Karpas-422 (cell line): ENCODE results near the gene HMCN2. TPM values are rescaled to one million over a fixed set of nuclear protein-coding genes. Genes with fewer than 3 reads are reported as not detected.

Source experiments
- DNase-seq: peaks from one replicate; pipeline ENCODE4 v3.0.0-alpha.2; 2015
- H2AFZ ChIP-seq: fragments of 200-600 bp; sonication (generic); 2 replicates; pipeline ENCODE4 v1.6.1; 2014; ENCODE audit warnings: antibody characterized with exemption, low read length, mixed read lengths
- H3K27ac ChIP-seq: fragments of 200-600 bp; sonication (generic); 2 replicates; pipeline ENCODE4 v1.5.1; 2014; ENCODE audit warnings: mild to moderate bottlenecking, low read length, moderate library complexity
- H3K27me3 ChIP-seq: fragments of 200-600 bp; sonication (generic); 2 replicates; pipeline ENCODE4 v1.6.1; 2014; ENCODE audit warnings: low read length, mixed read lengths
- H3K36me3 ChIP-seq: fragments of 200-600 bp; sonication (generic); 2 replicates; pipeline ENCODE4 v1.6.1; 2014; ENCODE audit warnings: low read length, mixed read lengths; ENCODE audit not compliant: insufficient read depth
- H3K4me1 ChIP-seq: fragments of 200-600 bp; sonication (generic); 2 replicates; pipeline ENCODE4 v1.6.1; 2014; ENCODE audit warnings: mild to moderate bottlenecking, low read length, mixed read lengths
- H3K4me2 ChIP-seq: fragments of 200-600 bp; sonication (generic); 2 replicates; pipeline ENCODE4 v1.6.1; 2014; ENCODE audit warnings: low read length, low read depth, mild to moderate bottlenecking; ENCODE audit not compliant: poor library complexity, severe bottlenecking
- H3K4me3 ChIP-seq: fragments of 200-600 bp; sonication (generic); 2 replicates; pipeline ENCODE4 v1.5.1; 2014; ENCODE audit warnings: mild to moderate bottlenecking, antibody characterized with exemption, low read length, mixed read lengths
- H3K79me2 ChIP-seq: fragments of 200-600 bp; sonication (generic); 2 replicates; pipeline ENCODE4 v1.6.1; 2014; ENCODE audit warnings: mild to moderate bottlenecking, low read length, mixed read lengths
- H3K9ac ChIP-seq: fragments of 200-600 bp; sonication (generic); 2 replicates; pipeline ENCODE4 v1.6.0; 2014; ENCODE audit warnings: low read length
- H3K9me2 ChIP-seq: fragments of 200-600 bp; sonication (generic), shearing (Covaris generic); replicated peaks from 2 replicates; pipeline ENCODE4 v1.6.0; 2014; ENCODE audit warnings: mild to moderate bottlenecking, low read length, moderate library complexity; ENCODE audit not compliant: insufficient read depth
- H3K9me3 ChIP-seq: fragments of 300-700, 200-600 bp; sonication (generic); 2 replicates; pipeline ENCODE4 v1.6.1; 2014; ENCODE audit warnings: low read length, mixed read lengths
- H4K20me1 ChIP-seq: fragments of 200-600 bp; sonication (generic); 2 replicates; pipeline ENCODE4 v1.6.1; 2014; ENCODE audit warnings: mild to moderate bottlenecking, antibody characterized with exemption, low read length, low read depth; ENCODE audit not compliant: insufficient read depth
- total RNA-seq: library from RNA; depleted of rRNA; stranded (reverse); fragments of >200 nt; shearing (Covaris generic); gene quantifications from 2 replicates; pipeline ENCODE4 v1.2.3, GENCODE V29; 2014; ENCODE audit warnings: low replicate concordance

HMCN2 gene
- total RNA-seq, 1 experiment from 2014 or later: not detected

GRCh38 chr9:130288393-130288792 is 22.8 kb downstream of the HMCN2 start:
- Histone ChIP-seq H3K9ac (no peak overlapping the region), H3K4me3 (no peak overlapping the region), H3K36me3 (no peaks in the 10 kb centered on the region), H3K27me3 (no peaks in the 10 kb centered on the region), H2AFZ (no peak overlapping the region), H3K9me3 (no peaks in the 10 kb centered on the region), H3K4me1 (no peaks in the 10 kb centered on the region), H3K4me2 (no peak overlapping the region), H4K20me1 (no peaks in the 10 kb centered on the region), H3K27ac (no peak overlapping the region), H3K9me2 (no peaks in the 10 kb centered on the region), H3K79me2 (no peaks in the 10 kb centered on the region)
- DNase-seq: no peak

GRCh38 chr9:130288926-130289690 is 23.5 kb downstream of the HMCN2 start:
- H4K20me1 ChIP-seq: no peaks in the 10 kb centered on the region
- no peak for DNase-seq
- H3K9ac ChIP-seq: no peak overlapping the region
- no peak overlapping the region for H3K4me2 ChIP-seq
- H3K36me3 ChIP-seq: no peaks in the 10 kb centered on the region
- H3K9me2 ChIP-seq: no peaks in the 10 kb centered on the region
- H3K27me3 ChIP-seq: no peaks in the 10 kb centered on the region
- no peak overlapping the region for H2AFZ ChIP-seq
- no peak overlapping the region for H3K4me3 ChIP-seq
- no peaks in the 10 kb centered on the region for H3K4me1 ChIP-seq
- no peak overlapping the region for H3K27ac ChIP-seq
- no peaks in the 10 kb centered on the region for H3K79me2 ChIP-seq
- no peaks in the 10 kb centered on the region for H3K9me3 ChIP-seq

GRCh38 chr9:130289711-130290241 is 24.2 kb downstream of the HMCN2 start:
- Histone ChIP-seq H3K27ac (no peak overlapping the region), H3K79me2 (no peaks in the 10 kb centered on the region), H3K4me1 (no peaks in the 10 kb centered on the region), H3K4me2 (no peak overlapping the region), H2AFZ (no peak overlapping the region), H4K20me1 (no peaks in the 10 kb centered on the region), H3K9me2 (no peaks in the 10 kb centered on the region), H3K36me3 (no peaks in the 10 kb centered on the region), H3K27me3 (no peaks in the 10 kb centered on the region), H3K9ac (no peak overlapping the region), H3K9me3 (no peaks in the 10 kb centered on the region), H3K4me3 (no peak overlapping the region)
- no peak for DNase-seq

GRCh38 chr9:130290291-130291181 is 25.0 kb downstream of the HMCN2 start:
- no peaks in the 10 kb centered on the region for H3K79me2 ChIP-seq
- no peaks in the 10 kb centered on the region for H3K4me1 ChIP-seq
- H3K9ac ChIP-seq: no peak overlapping the region
- no peaks in the 10 kb centered on the region for H3K9me2 ChIP-seq
- H2AFZ ChIP-seq: no peak overlapping the region
- no peak overlapping the region for H3K4me2 ChIP-seq
- H3K9me3 ChIP-seq: no peaks in the 10 kb centered on the region
- no peak overlapping the region for H3K4me3 ChIP-seq
- H4K20me1 ChIP-seq: no peaks in the 10 kb centered on the region
- H3K27me3 ChIP-seq: no peaks in the 10 kb centered on the region
- DNase-seq: no peak
- H3K36me3 ChIP-seq: no peaks in the 10 kb centered on the region
- H3K27ac ChIP-seq: no peak overlapping the region

- Histone ChIP-seq H3K36me3 (no peaks in the 10 kb centered on the region), H3K9ac (no peak overlapping the region), H3K4me2 (no peak overlapping the region), H3K9me2 (no peaks in the 10 kb centered on the region), H3K27me3 (no peaks in the 10 kb centered on the region), H3K9me3 (no peaks in the 10 kb centered on the region), H3K4me3 (no peak overlapping the region), H3K4me1 (no peaks in the 10 kb centered on the region), H2AFZ (no peak overlapping the region), H3K27ac (no peak overlapping the region), H4K20me1 (no peaks in the 10 kb centered on the region), H3K79me2 (no peaks in the 10 kb centered on the region)
- DNase-seq: no peak
Observed at GRCh38 chr9:130291474-130291873, 25.9 kb downstream of the HMCN2 start.

- Histone ChIP-seq H3K4me3 (no peak overlapping the region), H3K4me2 (no peak overlapping the region), H3K27me3 (no peaks in the 10 kb centered on the region), H3K4me1 (no peaks in the 10 kb centered on the region), H3K79me2 (no peaks in the 10 kb centered on the region), H3K9me3 (no peaks in the 10 kb centered on the region), H2AFZ (no peak overlapping the region), H3K9ac (no peak overlapping the region), H3K36me3 (no peaks in the 10 kb centered on the region), H3K27ac (no peak overlapping the region), H4K20me1 (no peaks in the 10 kb centered on the region), H3K9me2 (no peaks in the 10 kb centered on the region)
- no peak for DNase-seq
Observed at GRCh38 chr9:130292106-130292505, 26.5 kb downstream of the HMCN2 start.

GRCh38 chr9:130294664-130295063 is 29.1 kb downstream of the HMCN2 start:
- Histone ChIP-seq H3K4me2 (no peak overlapping the region), H3K4me1 (no peaks in the 10 kb centered on the region), H3K4me3 (no peak overlapping the region), H3K9ac (no peak overlapping the region), H3K79me2 (no peaks in the 10 kb centered on the region), H3K36me3 (no peaks in the 10 kb centered on the region), H2AFZ (no peak overlapping the region), H3K9me2 (no peaks in the 10 kb centered on the region), H4K20me1 (no peaks in the 10 kb centered on the region), H3K27me3 (no peaks in the 10 kb centered on the region), H3K27ac (no peak overlapping the region), H3K9me3 (no peaks in the 10 kb centered on the region)
- DNase-seq: no peak

GRCh38 chr9:130295431-130295830 is 29.9 kb downstream of the HMCN2 start:
- no peak for DNase-seq
- H3K9me2 ChIP-seq: no peaks in the 10 kb centered on the region
- no peaks in the 10 kb centered on the region for H4K20me1 ChIP-seq
- no peak overlapping the region for H3K4me2 ChIP-seq
- H3K9ac ChIP-seq: no peak overlapping the region
- H3K9me3 ChIP-seq: no peaks in the 10 kb centered on the region
- no peak overlapping the region for H3K27ac ChIP-seq
- no peaks in the 10 kb centered on the region for H3K4me1 ChIP-seq
- H3K27me3 ChIP-seq: no peaks in the 10 kb centered on the region
- H2AFZ ChIP-seq: no peak overlapping the region
- H3K79me2 ChIP-seq: no peaks in the 10 kb centered on the region
- no peaks in the 10 kb centered on the region for H3K36me3 ChIP-seq
- no peak overlapping the region for H3K4me3 ChIP-seq
